NCI-H2029 (cell line): ENCODE data around the gene FBXW10B.
"Not testable (repeated sequence)": the region's sequence is repeated elsewhere in the genome, so short reads cannot be mapped to it uniquely, and the experiment has no call there.

Experiments
- DNase-seq: peaks from one replicate; lab custom pipeline; 2025; lab: John Stamatoyannopoulos, UW

Gene FBXW10B

DNA sequence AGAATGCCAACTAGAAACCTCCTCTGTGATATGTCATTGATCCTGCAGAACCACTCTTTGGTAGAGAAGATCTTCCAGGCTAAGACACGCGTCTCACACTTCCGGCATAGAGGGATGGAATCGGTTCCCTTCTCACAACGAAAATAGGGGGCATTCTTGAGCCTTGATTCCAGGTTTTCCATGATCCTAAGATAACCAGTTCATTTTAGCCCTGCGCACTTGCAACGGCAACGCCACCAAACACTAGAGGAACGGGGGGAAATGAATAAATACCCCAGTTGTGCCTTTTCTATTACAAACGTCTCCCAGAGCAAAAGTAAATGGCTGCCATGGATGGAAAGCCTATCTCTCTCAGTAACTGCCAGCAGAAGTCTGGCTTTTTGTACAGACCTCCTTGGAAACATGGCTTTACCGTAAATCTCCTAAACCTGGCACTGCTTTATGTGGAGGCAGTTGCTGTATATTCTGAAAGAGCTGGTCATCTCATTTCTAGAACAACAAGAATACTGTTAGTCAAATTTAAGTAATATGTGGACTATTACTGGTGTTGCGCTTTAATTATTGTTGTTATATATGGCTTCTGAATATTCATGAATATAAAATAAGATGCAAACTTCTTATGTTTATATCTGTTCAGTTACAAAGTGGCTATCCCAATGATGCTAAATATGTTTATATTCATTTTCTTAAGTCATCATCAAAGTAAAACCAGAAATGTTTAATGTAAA lies at the start of gene FBXW10B:
TSS of gene FBXW10B (minus strand) at position 374 of the 728 bp plus-strand sequence. CDS start at position 182, 192 bp downstream.
- not testable (repeated sequence) for DNase-seq

DNA sequence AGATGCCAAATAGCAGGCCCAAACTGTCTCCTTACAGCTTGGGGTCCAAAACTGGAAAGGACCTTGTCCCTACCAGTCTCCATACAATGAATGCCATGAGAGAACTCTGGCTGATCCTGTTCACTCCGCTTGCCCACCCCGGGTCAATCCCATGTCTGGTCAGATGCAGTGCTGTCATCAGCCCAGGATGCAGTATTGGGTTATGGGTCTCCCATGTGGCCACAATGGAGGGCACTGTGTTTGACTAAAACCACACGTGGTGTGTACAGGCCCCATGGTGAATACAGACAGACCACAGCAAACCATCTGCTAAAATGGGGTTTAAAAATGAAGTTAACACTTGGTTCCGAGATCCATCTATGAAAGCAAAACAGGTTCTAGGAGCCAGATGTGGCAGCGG lies 44.2 kb upstream of the FBXW10B start:
- DNase-seq, result no peak

DNA sequence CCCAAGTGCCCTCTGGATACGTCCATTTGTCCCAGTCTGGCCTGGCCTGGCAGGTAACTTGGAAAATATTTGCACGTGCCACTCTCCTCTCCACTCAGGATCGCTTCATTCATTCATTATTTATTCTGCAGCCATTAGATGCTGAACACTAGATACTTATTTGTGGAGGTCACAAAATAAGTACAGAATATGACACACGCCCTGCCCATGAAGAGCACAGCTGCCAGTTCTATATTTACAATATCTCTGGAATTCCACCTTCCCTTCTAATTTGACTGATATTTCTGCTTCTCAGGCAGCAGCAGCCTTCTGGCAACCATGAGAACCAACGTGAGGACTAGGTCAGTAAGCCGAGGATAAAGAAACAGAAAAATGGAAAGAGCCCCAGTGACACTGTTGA lies 43.7 kb upstream of the FBXW10B start:
- no peak for DNase-seq

- no peak for DNase-seq
Observed at GRCh38 chr17:15662681-15663080, 43.2 kb upstream of the FBXW10B start.

GRCh38 chr17:15660077-15660476 lies 40.6 kb upstream of the FBXW10B start:
- no peak for DNase-seq

DNA sequence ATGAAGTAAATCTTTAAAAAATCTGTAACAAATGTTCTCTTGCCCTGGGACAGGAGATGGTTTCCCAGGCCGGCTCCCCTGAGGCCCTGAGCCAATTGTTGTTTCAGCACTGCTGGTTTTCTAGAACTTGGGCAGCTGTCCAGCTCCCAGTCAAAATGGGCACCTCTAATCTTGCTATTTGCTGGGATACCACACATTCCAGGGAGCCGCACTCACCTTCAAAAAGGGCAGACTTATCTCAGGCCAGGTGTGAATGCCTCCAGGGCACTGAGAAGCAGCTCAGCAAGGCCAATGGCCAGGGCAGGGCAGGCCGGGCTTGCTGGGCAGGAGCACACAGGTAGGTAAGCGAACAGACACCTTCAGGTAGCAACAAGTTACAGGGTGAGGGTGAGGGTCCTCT lies 40.2 kb upstream of the FBXW10B start:
- no peak for DNase-seq

DNA sequence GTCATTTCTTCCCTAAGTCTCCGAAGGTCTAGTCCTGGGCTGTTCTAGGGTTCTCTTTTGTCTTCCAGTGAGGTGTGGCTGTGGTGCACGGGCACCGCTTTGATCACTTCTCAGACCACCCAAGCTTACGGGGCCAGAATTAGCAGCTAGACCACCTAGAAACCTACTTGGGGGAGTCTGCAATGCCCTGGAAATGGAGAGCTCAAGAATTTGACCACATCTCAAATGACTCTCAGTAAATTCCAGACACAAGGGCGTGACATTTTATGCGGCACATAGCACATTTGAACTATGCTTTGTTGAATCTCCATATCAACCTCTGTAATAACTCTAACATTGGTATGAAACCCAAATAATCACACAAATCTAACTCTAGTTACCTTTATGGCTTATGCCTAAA lies 39.7 kb upstream of the FBXW10B start:
- no peak for DNase-seq

DNA sequence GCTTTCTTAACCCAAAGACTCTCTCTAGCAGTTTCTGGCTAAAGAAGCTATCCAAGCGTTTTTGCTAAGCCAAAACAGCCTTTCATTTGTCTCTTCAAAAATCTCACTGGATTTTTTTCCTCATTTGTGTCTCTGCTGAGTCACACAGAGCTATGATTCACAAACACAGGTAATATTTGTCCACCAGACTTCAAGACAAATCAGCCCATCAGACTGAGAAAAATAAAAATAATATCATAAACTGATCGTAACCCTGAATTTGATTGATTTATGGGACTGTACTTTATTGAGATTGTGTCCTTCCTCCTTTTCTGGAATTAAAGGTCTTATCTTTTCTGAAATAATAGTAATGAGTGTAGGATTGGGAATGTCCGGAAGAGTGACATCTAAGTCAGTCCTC lies 38.8 kb upstream of the FBXW10B start:
- no peak for DNase-seq

- DNase-seq, result no peak
Observed at GRCh38 chr17:15657868-15658267, 38.4 kb upstream of the FBXW10B start.

GRCh38 chr17:15654886-15655561 lies 35.5 kb upstream of the FBXW10B start:
- no peak for DNase-seq

- DNase-seq, result not testable (repeated sequence)
Observed at GRCh38 chr17:15654401-15654800, 34.9 kb upstream of the FBXW10B start.

GRCh38 chr17:15652960-15653359 lies 33.5 kb upstream of the FBXW10B start:
- no peak for DNase-seq

GRCh38 chr17:15651583-15652110 lies 32.1 kb upstream of the FBXW10B start:
- DNase-seq, result peak; percentile 76

DNA sequence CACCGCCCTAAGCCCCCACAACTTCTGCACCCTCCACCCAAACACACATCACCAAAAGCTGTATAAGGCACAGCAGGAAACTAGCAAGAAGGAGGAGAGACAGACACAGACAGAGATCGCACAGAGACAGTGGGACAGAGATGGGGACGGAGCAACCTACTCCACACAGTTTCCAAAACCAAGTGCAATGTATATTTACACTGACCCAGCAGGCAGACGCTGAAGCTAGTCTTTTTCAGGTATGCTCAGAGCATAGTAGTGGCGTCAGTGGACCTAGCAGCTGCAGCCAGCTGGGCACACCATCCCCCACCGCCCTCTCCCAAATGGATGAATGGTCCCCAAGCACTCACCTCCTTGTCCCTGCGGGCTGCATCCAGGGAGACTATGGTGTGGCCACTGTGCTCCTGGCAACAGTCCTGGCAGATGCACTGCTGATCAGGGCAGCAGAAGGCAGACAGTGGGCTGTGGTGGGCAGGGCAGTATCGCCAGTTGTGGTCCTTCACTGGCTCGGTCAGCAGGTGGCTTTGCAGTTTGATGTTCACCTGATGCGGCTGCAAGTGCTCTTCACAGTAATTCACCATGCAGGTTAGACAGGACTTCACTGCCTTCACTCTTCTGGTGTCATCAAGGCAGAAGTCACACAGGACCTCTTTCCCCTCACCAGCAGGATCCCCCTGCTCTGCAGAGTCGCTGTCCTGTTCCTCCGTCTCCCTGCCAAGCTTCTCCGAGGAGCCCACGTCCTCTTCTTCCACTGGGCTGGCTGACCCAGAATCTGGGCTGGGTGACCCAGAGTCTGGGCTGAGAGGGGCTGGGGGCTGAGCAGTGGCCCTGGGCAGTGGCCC lies 31.5 kb upstream of the FBXW10B start:
- no peak for DNase-seq

DNA sequence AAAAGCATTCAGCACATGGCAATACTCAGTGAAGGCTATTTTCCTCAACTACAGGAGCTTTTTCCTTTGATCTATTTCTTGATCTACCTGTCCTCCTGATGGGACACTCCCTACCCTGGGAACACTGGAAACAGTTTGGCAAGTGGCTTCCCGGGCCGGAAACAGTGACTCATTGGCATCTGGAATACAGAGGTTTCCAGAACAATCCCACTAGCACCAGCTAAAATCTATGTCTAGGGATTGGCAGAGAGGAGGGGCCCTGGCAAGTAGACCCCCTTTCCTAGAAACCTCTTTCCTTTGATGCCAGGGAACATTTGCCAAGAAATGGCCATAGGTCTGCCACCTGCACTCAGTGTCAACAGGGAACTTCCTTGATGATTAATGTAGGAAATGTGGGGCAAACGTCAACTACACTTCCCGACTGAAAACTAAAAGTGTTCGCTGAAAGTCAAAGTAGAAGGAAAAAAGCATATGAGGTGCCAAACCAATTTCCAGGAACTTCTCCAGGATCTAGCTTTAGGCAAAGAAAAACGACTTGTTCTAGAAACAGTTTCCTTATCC lies 30.4 kb upstream of the FBXW10B start:
- no peak for DNase-seq

DNA sequence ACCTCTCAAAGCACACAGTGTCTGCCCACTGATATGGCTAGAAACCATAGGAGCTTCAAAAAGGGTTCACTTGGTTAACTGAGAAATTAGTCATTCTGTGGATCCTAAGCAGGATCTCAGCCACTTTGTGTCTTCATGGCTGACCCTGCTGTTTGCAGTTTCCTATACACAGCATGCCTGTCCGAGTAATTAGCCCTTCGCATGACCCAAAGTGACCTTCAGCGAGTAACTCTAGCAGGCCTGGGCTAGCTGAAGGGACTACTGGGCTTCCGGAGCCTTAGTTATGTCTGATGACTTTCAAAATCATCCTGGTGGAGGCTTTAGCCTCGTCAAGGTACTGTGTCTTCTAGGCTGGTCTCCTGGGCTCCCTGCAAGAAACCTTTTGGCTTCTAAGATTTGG lies 28.9 kb upstream of the FBXW10B start:
- DNase-seq, result no peak

DNA sequence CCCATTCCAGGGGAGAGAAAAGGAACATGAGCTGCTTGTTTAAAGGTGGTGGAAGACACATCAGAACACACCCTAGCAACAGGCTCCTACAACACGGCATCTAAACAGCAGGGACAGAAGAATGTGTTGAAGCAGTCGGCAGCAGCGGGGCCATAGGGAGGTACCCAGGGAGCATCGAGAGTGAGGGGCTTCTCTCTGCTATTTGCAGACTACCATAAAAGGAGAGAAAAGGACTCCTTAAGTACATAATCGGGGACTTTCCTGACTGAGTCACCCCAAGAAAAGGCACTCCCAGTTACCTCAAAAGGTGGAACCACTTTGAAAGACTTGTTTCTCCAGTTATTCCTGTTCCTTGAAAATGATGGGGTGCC lies 26.4 kb upstream of the FBXW10B start:
- not testable (repeated sequence) for DNase-seq

DNA sequence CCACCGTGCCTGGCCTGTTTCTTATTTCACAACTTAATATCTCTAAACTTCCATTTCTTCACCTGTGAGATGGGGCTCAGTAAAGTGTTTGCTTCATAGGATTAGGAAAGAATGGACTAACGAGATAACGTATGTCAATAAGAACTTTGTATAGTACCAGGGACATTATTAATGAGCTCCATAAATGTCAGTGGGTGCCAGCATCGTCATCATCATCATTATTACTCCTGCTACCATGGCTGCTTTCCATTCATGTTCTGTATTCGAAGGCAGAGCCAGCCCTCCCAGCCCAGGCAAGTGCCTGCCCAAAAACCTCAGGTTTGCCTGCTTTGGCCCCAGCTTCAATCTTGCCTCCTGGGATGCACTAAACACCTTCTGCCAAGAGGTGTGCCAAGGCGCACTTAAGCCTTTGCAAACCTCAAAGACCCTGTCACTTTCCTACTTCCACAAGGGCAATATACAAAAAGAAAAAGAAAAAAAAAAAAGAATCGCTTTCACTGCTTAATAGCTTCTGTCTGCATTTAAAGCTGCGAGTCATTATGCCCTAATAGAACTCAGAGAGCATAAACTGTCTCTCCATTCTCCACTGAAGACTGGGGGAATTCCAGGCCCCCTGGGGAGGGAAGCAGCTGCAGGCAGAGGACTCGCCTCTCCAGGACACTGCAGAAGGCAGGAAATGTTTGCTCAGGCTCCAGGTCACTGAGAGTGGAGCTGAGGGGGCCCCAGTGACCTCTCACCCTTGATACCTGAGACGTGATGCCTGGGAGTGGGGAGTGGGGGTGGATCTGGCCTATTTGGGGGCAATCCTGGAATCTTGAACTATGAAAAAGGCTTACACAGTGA lies 25.8 kb upstream of the FBXW10B start:
- not testable (repeated sequence) for DNase-seq

DNA sequence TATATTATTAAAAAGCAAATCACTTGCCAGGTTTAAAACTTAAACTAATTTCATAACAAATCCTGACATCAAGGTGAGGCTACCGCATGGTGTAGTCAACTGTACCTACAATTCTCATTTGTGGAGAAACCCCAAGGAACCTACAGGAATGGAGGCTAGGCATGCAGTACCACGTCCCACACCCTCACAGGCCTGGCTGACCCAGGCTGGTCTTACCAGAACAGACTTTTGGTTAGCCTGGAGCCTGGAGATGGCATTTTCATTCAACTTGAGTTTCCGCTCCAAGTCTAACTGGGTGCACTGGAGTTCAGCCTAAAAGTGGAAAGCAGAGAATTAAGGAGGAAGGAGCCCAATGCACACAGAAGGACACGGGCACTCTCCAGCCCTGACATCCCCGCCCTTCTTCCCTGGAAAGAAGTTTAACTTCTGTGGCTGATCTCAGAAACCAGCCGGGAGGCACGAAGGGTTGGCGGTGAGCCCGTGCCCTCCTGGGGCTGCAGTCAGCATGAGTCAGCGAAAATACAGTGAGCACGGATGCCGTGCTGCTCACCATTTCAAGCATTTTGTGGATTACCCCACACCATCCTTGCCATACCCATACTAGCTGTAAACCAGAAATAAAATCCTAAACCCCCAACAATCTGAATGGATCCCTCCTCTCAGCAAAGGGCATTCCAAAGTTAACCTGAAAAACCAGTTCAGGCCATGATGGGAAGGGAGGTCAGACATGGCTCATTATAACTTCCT lies 23.2 kb upstream of the FBXW10B start:
- DNase-seq, result not testable (repeated sequence)

DNA sequence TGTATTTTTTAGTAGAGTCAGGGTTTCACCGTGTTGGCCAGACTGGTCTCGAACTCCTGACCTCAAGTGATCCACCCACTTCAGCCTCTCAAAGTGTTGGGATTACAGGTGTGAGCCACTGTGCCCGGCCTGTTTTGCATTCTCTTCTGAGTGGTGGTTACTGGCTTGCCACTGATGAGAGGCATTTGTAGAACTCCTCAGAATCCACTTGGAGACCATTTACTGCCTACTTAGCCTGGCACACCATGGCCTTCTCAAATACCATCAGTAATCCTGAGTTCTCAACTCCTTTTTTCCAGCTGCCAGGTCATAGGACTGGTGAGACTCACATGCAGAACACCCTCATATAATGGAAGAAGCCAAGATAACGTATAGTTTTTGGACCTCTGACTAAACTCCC lies 22.5 kb upstream of the FBXW10B start:
- not testable (repeated sequence) for DNase-seq
